Upper lobe of left lung (tissue), 4 donors: ENCODE measurements around the gene ANXA6.

Experiments
- CTCF ChIP-seq, 6 experiments: fragments of 450-650 bp in 4 of 6; fragments of 200-600 bp in 2 of 6; sonication (generic) in 2 of 6; IDR thresholded peaks; one replicate each; pipeline ENCODE4 v1.5.1; 2016 to 2019; ENCODE audit warnings: antibody characterized with exemption in 6 of 6
- POLR2A ChIP-seq, 4 donors: fragments of 450-650 bp; IDR thresholded peaks; one replicate each; pipeline ENCODE4 v1.5.1; 2016 to 2017; ENCODE audit warnings: antibody characterized with exemption in 4 of 4, mild to moderate bottlenecking in 2 of 4
- POLR2AphosphoS5 ChIP-seq, 2 donors: sonication (generic); formaldehyde crosslinking; IDR thresholded peaks; one replicate each; pipeline ENCODE4 v1.5.1; 2017; ENCODE audit warnings: antibody characterized with exemption in 2 of 2

- TF ChIP-seq CTCF (IDR thresholded peaks at IDR 0.05) (no peak), POLR2A (IDR thresholded peaks at IDR 0.05) (no peak), POLR2AphosphoS5 (IDR thresholded peaks at IDR 0.05) (no peak)
These were observed 13.9 kb downstream of the ANXA6 start for GRCh38 chr5:151143645-151144044.
